Measurements from ENCODE around the gene TNFRSF14.

The TNFRSF14 gene

GRCh38 chr1:2610036-2610959 is 54.1 kb downstream of the TNFRSF14 start:
- no peak for DNase-seq (ENCODE audit: low read depth)
- TF ChIP-seq, protein P1, sequence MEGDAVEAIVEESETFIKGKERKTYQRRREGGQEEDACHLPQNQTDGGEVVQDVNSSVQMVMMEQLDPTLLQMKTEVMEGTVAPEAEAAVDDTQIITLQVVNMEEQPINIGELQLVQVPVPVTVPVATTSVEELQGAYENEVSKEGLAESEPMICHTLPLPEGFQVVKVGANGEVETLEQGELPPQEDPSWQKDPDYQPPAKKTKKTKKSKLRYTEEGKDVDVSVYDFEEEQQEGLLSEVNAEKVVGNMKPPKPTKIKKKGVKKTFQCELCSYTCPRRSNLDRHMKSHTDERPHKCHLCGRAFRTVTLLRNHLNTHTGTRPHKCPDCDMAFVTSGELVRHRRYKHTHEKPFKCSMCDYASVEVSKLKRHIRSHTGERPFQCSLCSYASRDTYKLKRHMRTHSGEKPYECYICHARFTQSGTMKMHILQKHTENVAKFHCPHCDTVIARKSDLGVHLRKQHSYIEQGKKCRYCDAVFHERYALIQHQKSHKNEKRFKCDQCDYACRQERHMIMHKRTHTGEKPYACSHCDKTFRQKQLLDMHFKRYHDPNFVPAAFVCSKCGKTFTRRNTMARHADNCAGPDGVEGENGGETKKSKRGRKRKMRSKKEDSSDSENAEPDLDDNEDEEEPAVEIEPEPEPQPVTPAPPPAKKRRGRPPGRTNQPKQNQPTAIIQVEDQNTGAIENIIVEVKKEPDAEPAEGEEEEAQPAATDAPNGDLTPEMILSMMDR (IDR thresholded peaks at IDR 0.05; ENCODE audit: control insufficient read depth, insufficient read depth, low read depth, low read length, missing control alignments) = no peak
- no peak overlapping the region for H3K4me3 ChIP-seq (ENCODE audit: control insufficient read depth, low read depth, low read length)

DNA sequence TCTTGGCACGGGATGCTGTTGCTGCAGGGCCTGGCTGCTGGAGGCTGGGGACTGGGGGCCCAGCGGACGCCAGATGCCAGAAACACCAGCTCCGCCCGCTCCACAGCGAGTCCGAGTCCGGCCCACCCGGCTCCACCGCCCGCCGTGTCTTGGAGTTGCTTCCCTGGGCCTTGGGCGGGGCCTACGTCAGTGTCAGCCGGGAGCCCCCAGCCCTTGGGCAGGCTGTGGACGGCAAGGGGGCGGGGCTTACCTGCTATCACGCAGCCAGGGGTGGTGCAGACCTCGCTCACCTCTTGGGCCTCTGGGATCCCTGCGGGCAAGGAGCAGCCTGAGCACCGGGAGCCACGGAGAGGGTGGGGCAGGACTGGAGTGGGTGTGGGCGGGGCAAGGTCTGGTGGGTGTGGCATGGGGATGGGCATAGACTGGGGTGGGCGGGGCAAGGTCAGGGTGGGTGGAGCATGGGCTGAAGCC is 54.9 kb downstream of the TNFRSF14 start:
- no peak overlapping the region for H3K4me3 ChIP-seq (ENCODE audit: control insufficient read depth, low read depth, low read length)
- TF ChIP-seq, protein P1 (IDR thresholded peaks at IDR 0.05; ENCODE audit: control insufficient read depth, insufficient read depth, low read depth, low read length, missing control alignments) = no peak
- no peak for DNase-seq (ENCODE audit: low read depth)

- TF ChIP-seq, protein P1 (IDR thresholded peaks at IDR 0.05; ENCODE audit: control insufficient read depth, insufficient read depth, low read depth, low read length, missing control alignments) = no peak
- no peak for DNase-seq (ENCODE audit: low read depth)
- H3K4me3 ChIP-seq (ENCODE audit: control insufficient read depth, low read depth, low read length) = no peak overlapping the region
Observed at GRCh38 chr1:2611621-2612437, 55.7 kb downstream of the TNFRSF14 start.

GRCh38 chr1:2612591-2613365 is 56.6 kb downstream of the TNFRSF14 start:
- TF ChIP-seq, protein P1 (IDR thresholded peaks at IDR 0.05; ENCODE audit: control insufficient read depth, insufficient read depth, low read depth, low read length, missing control alignments) = no peak
- no peak overlapping the region for H3K4me3 ChIP-seq (ENCODE audit: control insufficient read depth, low read depth, low read length)
- no peak for DNase-seq (ENCODE audit: low read depth)

Data from AG09309 (cell line).